Measurements from ENCODE around the gene POC1B. TPM values are rescaled to one million over a fixed set of nuclear protein-coding genes. Genes with fewer than 3 reads are reported as not detected.
A peak's percentile ranks its signal among the peaks of the same experiment; 100 is the strongest.

The POC1B gene
- total RNA-seq, 2 donors from 2014 or later, result 11.9 to 30.7 TPM

DNA sequence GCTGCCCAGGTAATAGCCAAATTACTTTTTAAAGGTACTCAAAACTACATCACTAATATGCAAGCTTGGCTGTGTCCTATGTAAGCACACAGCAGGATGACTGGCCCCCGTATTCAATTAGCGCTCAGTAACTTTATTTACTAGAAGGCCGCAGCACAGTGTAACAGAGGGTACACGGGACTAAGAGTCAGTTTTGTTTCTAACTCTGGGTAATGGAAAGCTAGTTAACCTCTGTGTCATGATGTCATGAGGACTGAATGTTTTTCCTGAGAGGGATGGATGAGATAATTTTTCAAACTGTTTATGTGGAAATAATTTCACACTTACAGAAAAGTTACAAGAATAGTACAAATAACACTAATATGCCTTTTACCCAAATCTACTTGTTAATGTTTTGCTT lies 28.4 kb downstream of the POC1B start:
- no peaks in the 10 kb centered on the region for H3K27me3 ChIP-seq (replicated peaks; ENCODE audit: insufficient read depth)
- peak overlapping the region; percentile 63 to 67 for H3K27ac ChIP-seq
- ATAC-seq (ENCODE audit: insufficient number of reproducible peaks, low FRiP score, low read depth), result peak; percentile 64

DNA sequence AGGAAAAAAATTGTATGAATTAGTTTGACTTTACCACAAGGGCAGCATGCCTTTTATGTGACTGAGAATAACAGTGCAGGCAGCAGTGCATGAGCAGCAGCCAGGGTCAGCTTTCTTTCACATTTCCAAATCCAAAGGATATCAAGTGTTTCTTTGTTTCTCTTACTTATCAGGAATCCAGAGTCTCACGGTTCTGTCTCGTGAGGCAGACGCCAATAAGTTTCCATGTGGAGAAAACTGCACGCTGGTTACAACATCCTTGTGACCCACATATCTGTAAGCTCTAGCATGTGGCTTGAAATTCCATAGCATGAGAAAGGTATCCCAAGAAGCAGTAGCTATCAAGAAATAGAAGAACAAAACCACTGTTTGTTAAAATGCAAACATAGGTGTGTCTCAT lies 28.8 kb downstream of the POC1B start:
- H3K27ac ChIP-seq, result peak overlapping the region; percentile 63 to 67
- no peaks in the 10 kb centered on the region for H3K36me3 ChIP-seq
- H3K9me3 ChIP-seq, result no peaks in the 10 kb centered on the region
- H3K4me3 ChIP-seq, result peak overlapping the region; percentile 3
- H3K27me3 ChIP-seq (replicated peaks; ENCODE audit: insufficient read depth), result no peaks in the 10 kb centered on the region
- TF ChIP-seq, protein P1, sequence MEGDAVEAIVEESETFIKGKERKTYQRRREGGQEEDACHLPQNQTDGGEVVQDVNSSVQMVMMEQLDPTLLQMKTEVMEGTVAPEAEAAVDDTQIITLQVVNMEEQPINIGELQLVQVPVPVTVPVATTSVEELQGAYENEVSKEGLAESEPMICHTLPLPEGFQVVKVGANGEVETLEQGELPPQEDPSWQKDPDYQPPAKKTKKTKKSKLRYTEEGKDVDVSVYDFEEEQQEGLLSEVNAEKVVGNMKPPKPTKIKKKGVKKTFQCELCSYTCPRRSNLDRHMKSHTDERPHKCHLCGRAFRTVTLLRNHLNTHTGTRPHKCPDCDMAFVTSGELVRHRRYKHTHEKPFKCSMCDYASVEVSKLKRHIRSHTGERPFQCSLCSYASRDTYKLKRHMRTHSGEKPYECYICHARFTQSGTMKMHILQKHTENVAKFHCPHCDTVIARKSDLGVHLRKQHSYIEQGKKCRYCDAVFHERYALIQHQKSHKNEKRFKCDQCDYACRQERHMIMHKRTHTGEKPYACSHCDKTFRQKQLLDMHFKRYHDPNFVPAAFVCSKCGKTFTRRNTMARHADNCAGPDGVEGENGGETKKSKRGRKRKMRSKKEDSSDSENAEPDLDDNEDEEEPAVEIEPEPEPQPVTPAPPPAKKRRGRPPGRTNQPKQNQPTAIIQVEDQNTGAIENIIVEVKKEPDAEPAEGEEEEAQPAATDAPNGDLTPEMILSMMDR (IDR thresholded peaks at IDR 0.05), result no peak
- DNase-seq (ENCODE audit: low spot score) (no peak), ATAC-seq (ENCODE audit: insufficient number of reproducible peaks, low FRiP score, low read depth) (no peak)
- peaks cover 0 to 35% of the 10 kb centered on the region in 2 donors for H3K4me1 ChIP-seq (ENCODE audit: control insufficient read depth in 1 of 2, low read depth in 2 of 2)

More for the DNA sequence above, 28.4 kb downstream of the POC1B start:
- H3K4me1 ChIP-seq (ENCODE audit: control insufficient read depth in 1 of 2, low read depth in 2 of 2), result peaks cover 0 to 35% of the 10 kb centered on the region in 2 donors
- TF ChIP-seq, protein P1 (IDR thresholded peaks at IDR 0.05), result no peak
- peak overlapping the region; percentile 3 for H3K4me3 ChIP-seq
- DNase-seq (ENCODE audit: low spot score), result no peak
- no peaks in the 10 kb centered on the region for H3K9me3 ChIP-seq
- H3K36me3 ChIP-seq, result no peaks in the 10 kb centered on the region

DNA sequence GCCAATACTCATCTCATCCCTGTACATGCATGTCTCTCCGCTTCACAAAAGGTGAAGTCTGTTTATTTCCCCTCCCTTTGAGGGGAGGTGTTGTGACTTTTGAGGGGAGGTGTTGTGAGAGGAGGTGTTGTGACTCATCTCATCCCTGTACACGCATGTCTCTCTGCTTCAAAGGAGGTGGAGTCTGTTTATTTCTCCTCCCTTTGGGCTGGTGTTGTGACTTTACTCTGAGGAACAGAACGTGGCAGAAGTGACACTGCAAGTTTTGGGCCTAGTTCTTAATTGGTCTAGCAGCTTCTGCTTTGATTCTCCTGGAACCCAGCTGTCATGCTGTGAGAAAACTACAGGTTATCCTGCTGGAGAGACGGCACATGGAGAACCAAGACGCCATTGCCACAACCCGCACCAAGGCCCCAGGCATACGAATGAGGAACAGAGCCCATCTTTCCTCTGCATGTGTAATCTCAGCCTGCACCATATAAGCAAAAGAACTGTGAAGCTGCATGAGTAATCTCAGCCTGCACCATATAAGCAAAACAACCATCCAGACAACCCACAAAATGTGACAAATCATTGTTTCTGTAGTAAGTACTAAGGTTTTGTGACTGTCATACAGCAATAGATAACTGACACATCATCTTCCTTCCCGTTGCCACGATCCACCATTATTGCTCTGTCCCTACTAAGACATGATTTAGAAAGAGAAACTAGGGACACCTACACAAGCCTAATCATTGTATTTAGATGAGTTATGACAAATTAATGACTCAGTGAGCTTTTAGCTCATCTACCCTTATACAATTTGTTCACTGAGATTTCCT lies 31.2 kb downstream of the POC1B start:
- H3K4me3 ChIP-seq, result no peak overlapping the region
- H3K9me3 ChIP-seq, result no peaks in the 10 kb centered on the region
- no peaks in the 10 kb centered on the region for H3K27me3 ChIP-seq (replicated peaks; ENCODE audit: insufficient read depth)
- H3K4me1 ChIP-seq (ENCODE audit: control insufficient read depth in 1 of 2, low read depth in 2 of 2), result peaks cover 0 to 26% of the 10 kb centered on the region in 2 donors
- DNase-seq (ENCODE audit: low spot score), result no peak
- no peak for ATAC-seq (ENCODE audit: insufficient number of reproducible peaks, low FRiP score, low read depth)
- H3K27ac ChIP-seq, result no peak overlapping the region
- peaks cover 4% of the 10 kb centered on the region for H3K36me3 ChIP-seq
- TF ChIP-seq, protein P1 (IDR thresholded peaks at IDR 0.05), result no peak

DNA sequence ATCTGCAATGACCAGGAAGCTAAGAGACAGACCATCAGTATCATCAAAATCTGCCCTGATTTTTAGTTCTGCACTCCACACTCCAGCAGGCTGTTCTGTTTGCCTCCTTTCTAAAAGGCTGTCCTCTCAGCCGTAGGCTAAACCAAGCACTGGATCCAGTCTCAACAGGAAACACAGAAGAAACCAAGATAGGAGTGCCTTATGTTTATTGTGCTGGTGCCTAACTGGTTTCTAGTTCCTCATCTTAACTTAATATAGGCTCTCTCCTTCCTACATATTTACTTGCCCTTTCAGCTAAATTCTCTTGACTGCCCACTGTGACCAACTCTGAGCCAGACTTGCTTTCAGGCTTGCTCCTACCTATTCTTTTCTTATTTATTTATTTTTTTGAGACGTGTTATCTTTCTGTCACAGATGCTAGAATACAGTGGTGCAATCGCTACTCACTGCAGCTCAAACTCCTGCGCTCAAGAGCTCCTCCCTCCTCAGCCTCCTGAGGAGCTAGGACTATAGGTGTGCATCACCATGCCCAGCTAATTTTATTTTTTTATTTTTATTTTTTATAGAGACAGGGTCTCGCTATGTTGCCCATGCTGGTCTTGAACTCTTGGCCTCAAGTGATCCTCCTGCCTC lies 32.1 kb downstream of the POC1B start:
- TF ChIP-seq, protein P1 (IDR thresholded peaks at IDR 0.05), result no peak
- no peak for ATAC-seq (ENCODE audit: insufficient number of reproducible peaks, low FRiP score, low read depth)
- peaks cover 4% of the 10 kb centered on the region for H3K36me3 ChIP-seq

DNA sequence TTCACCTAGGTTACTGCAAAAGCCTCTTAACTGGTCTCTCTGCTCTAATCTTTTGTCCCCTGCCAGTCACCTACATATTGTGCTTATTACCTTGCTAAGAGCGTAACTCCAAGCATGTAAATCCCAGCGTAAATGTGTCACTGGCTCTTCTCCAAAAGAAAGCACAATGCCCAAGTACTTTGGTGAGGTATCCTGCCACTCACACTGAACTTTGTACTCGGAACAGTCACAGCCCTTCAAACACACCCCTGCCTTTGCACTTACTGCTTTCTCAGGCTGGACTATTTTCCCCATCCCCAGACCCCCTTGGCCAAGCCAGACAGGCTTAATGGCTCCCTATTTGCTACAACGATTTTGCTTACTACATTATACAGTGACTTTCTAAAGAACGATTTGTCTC lies 33.0 kb downstream of the POC1B start:
- H3K36me3 ChIP-seq, result peaks cover 4% of the 10 kb centered on the region
- TF ChIP-seq, protein P1 (IDR thresholded peaks at IDR 0.05), result no peak
- H3K4me1 ChIP-seq (ENCODE audit: control insufficient read depth in 1 of 2, low read depth in 2 of 2), result peaks cover 0 to 18% of the 10 kb centered on the region in 2 donors
- ATAC-seq (ENCODE audit: insufficient number of reproducible peaks, low FRiP score, low read depth), result no peak
- no peaks in the 10 kb centered on the region for H3K9me3 ChIP-seq
- no peak for DNase-seq (ENCODE audit: low spot score)
- no peak overlapping the region for H3K4me3 ChIP-seq
- H3K27me3 ChIP-seq (replicated peaks; ENCODE audit: insufficient read depth), result no peaks in the 10 kb centered on the region
- no peak overlapping the region for H3K27ac ChIP-seq

More for the DNA sequence above, 32.1 kb downstream of the POC1B start:
- no peak for DNase-seq (ENCODE audit: low spot score)
- Histone ChIP-seq H3K4me1 (ENCODE audit: control insufficient read depth in 1 of 2, low read depth in 2 of 2) (peaks cover 0 to 25% of the 10 kb centered on the region in 2 donors), H3K9me3 (no peaks in the 10 kb centered on the region), H3K27me3 (replicated peaks; ENCODE audit: insufficient read depth) (no peaks in the 10 kb centered on the region), H3K4me3 (no peak overlapping the region), H3K27ac (no peak overlapping the region)

Data from thoracic aorta (tissue), 2 donors.